Adrenal gland (tissue), 5 donors: Measurements from ENCODE around the gene CDK5RAP2.

Source experiments
- CTCF ChIP-seq, 6 experiments: fragments of 450-650 bp in 4 of 6; fragments of 200-600 bp in 2 of 6; sonication (generic) in 1 of 6; IDR thresholded peaks; 1 replicate in 5 of 6; 2 replicates in 1 of 6; pipeline versions ENCODE4 v1.5.1 to v1.8.0; 2016 to 2021; ENCODE audit warnings: antibody characterized with exemption in 6 of 6, mild to moderate bottlenecking in 2 of 6, moderate library complexity in 1 of 6
- POLR2A ChIP-seq, 2 donors: fragments of 450-650 bp; IDR thresholded peaks; one replicate each; pipeline ENCODE4 v1.6.1; 2017; ENCODE audit warnings: antibody characterized with exemption in 2 of 2, mild to moderate bottlenecking in 2 of 2, moderate library complexity in 1 of 2
- donor health status: DM: no; HTN: no; CAD: no.

GRCh38 chr9:120366644-120367019 is 213.3 kb downstream of the CDK5RAP2 start:
- peak in 2 of 6 experiments; percentile 22 to 29 for TF ChIP-seq CTCF (IDR thresholded peaks at IDR 0.05)
- TF ChIP-seq POLR2A (IDR thresholded peaks at IDR 0.05), result no peak
